ENCODE data around the gene ABR.

Gene ABR

DNA sequence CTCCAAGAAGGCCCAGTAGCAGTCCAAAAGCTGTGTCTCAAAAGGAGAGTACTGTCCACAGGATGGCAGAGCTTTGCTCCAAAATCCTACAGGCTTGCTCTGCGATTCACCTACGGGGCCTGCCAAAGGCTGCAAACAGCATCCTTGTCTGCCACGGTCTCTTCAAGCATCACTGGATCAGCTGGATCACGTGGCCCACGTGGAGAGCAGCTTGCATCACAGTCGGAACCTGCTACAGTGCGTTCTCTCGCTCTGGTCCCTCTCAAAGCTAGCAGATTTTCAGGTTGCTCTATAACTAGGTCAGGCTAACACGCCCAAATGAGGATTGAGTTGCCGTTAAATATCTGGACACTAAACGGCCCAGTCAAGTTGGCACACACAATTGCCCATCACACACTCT is 191.2 kb downstream of the ABR start:
- in situ Hi-C loops (cut with HindIII; ENCODE audit: low sequenced_read_pairs): loop anchor here (25.0 kb wide), 1 partner anchor 201 kb away; the partner anchor contains the start of genes GLOD4 and MRM3
- no peak for DNase-seq (ENCODE audit: low read depth)
- no peak overlapping the region for H3K4me3 ChIP-seq (ENCODE audit: low read depth, low read length)
- TF ChIP-seq, protein P1, sequence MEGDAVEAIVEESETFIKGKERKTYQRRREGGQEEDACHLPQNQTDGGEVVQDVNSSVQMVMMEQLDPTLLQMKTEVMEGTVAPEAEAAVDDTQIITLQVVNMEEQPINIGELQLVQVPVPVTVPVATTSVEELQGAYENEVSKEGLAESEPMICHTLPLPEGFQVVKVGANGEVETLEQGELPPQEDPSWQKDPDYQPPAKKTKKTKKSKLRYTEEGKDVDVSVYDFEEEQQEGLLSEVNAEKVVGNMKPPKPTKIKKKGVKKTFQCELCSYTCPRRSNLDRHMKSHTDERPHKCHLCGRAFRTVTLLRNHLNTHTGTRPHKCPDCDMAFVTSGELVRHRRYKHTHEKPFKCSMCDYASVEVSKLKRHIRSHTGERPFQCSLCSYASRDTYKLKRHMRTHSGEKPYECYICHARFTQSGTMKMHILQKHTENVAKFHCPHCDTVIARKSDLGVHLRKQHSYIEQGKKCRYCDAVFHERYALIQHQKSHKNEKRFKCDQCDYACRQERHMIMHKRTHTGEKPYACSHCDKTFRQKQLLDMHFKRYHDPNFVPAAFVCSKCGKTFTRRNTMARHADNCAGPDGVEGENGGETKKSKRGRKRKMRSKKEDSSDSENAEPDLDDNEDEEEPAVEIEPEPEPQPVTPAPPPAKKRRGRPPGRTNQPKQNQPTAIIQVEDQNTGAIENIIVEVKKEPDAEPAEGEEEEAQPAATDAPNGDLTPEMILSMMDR (IDR thresholded peaks at IDR 0.05; ENCODE audit: low read depth, low read length, missing control alignments): no peak

DNA sequence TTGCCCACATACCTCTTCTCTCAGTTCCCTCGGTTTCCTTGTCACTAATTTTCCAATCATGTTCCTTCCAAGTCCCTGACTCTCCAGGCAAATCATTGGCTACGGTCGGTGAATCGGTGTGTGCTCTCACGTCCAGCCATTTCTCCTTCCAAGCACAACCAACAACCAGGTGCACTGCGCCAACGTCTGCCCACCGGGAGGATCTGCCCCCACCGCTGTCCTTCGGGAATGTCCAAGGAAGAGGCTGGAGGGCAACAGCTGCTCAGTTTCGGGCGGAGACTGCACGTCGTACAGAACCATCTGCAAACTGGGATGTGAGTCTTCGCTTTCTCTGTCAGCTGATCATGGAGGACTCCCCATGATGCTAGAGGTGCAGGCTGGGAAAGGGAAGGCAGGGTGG is 191.8 kb downstream of the ABR start:
- in situ Hi-C loops (cut with HindIII; ENCODE audit: low sequenced_read_pairs): loop anchor here (25.0 kb wide), 1 partner anchor 201 kb away; the partner anchor contains the start of genes GLOD4 and MRM3
- no peak for DNase-seq (ENCODE audit: low read depth)
- TF ChIP-seq, protein P1 (IDR thresholded peaks at IDR 0.05; ENCODE audit: low read depth, low read length, missing control alignments): no peak
- H3K4me3 ChIP-seq (ENCODE audit: low read depth, low read length): no peak overlapping the region

GRCh38 chr17:986322-986929 is 193.4 kb downstream of the ABR start:
- in situ Hi-C loops (cut with HindIII; ENCODE audit: low sequenced_read_pairs): loop anchor here (25.0 kb wide), 1 partner anchor 199 kb away; the partner anchor contains the start of genes GLOD4 and MRM3
- H3K4me3 ChIP-seq (ENCODE audit: low read depth, low read length): no peak overlapping the region
- DNase-seq (ENCODE audit: low read depth): no peak
- TF ChIP-seq, protein P1 (IDR thresholded peaks at IDR 0.05; ENCODE audit: low read depth, low read length, missing control alignments): no peak

- TF ChIP-seq, protein P1 (IDR thresholded peaks at IDR 0.05; ENCODE audit: low read depth, low read length, missing control alignments): no peak
- H3K4me3 ChIP-seq (ENCODE audit: low read depth, low read length): no peak overlapping the region
- no peak for DNase-seq (ENCODE audit: low read depth)
- in situ Hi-C loops (cut with HindIII; ENCODE audit: low sequenced_read_pairs): loop anchor here (25.0 kb wide), 1 partner anchor 197 kb away; the partner anchor contains the start of genes GLOD4 and MRM3
These were observed 195.9 kb downstream of the ABR start for GRCh38 chr17:983921-984320.

- no peak overlapping the region for H3K4me3 ChIP-seq (ENCODE audit: low read depth, low read length)
- no peak for DNase-seq (ENCODE audit: low read depth)
- in situ Hi-C loops (cut with HindIII; ENCODE audit: low sequenced_read_pairs): loop anchor here (25.0 kb wide), 1 partner anchor 194 kb away; the partner anchor contains the start of genes GLOD4 and MRM3
- TF ChIP-seq, protein P1 (IDR thresholded peaks at IDR 0.05; ENCODE audit: low read depth, low read length, missing control alignments): no peak
These were observed 198.5 kb downstream of the ABR start for GRCh38 chr17:981292-981658.

DNA sequence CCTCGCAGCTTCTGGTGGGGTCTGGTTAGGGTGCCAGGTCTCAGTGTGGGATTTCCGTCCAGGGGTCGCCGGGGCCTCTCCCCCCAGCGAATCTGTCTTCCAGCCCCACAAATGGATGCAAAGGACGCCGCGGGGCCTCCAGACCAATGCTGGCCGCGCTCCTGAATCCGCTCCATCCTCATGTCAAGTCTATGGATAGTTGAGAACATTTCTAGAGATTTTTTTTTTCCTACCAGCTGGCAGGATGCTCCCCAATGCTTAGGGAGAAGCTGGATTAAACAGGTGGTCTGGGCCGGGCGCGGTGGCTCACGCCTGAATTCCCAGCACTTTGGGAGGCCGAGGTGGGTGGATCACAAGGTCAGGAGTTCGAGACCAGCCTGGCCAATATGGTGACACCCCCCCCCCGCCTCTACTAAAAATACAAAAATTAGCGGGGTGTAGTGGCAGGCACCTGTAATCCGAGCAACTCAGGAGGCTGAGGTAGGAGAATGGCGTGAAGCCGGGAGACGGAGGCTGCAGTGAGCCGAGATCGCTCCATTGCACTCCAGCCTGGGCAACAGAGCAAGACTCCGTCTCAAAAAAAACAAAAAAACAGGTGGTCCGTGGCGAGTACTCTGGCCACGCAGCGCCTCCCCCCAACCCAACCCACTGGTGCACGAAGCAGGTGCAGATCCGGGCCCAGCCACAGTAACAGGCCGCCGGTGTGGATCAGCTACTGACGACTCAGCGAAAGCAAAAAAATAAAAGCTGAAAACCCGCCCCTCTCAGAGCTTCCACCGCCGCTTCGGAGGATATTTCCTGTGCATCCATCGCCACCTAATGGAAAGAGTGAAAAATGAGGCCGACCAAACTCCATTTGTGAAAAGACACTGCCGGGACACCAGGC is 199.1 kb downstream of the ABR start:
- in situ Hi-C loops (cut with HindIII; ENCODE audit: low sequenced_read_pairs): loop anchor here (25.0 kb wide), 1 partner anchor 193 kb away; the partner anchor contains the start of genes GLOD4 and MRM3
- H3K4me3 ChIP-seq (ENCODE audit: low read depth, low read length): peak overlapping the region; percentile 47
- TF ChIP-seq, protein P1 (IDR thresholded peaks at IDR 0.05; ENCODE audit: low read depth, low read length, missing control alignments): peak; percentile 70
- peak; percentile 69 for DNase-seq (ENCODE audit: low read depth)
